Muscle layer of colon (tissue), 2 donors: ENCODE measurements around the gene NOTCH1.

Experiments used
- H3K27ac ChIP-seq: one replicate; pipeline ENCODE4 v1.7.0; 2013; ENCODE audit warnings: low read depth, mild to moderate bottlenecking, low read length, moderate library complexity
- H3K27me3 ChIP-seq, 2 donors: one replicate each; pipeline ENCODE4 v1.7.0; 2013; ENCODE audit warnings: low read length in 2 of 2, mild to moderate bottlenecking in 2 of 2; ENCODE audit not compliant: insufficient read depth in 2 of 2, control insufficient read depth in 1 of 2
- H3K36me3 ChIP-seq: one replicate; pipeline ENCODE4 v1.7.0; 2013; ENCODE audit warnings: mild to moderate bottlenecking, low read length; ENCODE audit not compliant: insufficient read depth
- H3K4me1 ChIP-seq: one replicate; pipeline ENCODE4 v1.7.0; 2013; ENCODE audit warnings: mild to moderate bottlenecking, low read length; ENCODE audit not compliant: insufficient read depth
- H3K4me3 ChIP-seq, 2 donors: one replicate each; pipeline ENCODE4 v1.7.0; 2013; ENCODE audit warnings: low read length in 2 of 2, low read depth in 1 of 2, mild to moderate bottlenecking in 1 of 2, moderate library complexity in 1 of 2
- H3K9ac ChIP-seq: one replicate; pipeline ENCODE4 v1.7.0; 2013; ENCODE audit warnings: low read length
- H3K9me3 ChIP-seq: one replicate; pipeline ENCODE4 v1.7.0; 2013; ENCODE audit warnings: mild to moderate bottlenecking, low read length
- donor health status: abdominal sarcoma.
- donor health status: Adenocarcinoma of cecum.

NOTCH1 gene

DNA sequence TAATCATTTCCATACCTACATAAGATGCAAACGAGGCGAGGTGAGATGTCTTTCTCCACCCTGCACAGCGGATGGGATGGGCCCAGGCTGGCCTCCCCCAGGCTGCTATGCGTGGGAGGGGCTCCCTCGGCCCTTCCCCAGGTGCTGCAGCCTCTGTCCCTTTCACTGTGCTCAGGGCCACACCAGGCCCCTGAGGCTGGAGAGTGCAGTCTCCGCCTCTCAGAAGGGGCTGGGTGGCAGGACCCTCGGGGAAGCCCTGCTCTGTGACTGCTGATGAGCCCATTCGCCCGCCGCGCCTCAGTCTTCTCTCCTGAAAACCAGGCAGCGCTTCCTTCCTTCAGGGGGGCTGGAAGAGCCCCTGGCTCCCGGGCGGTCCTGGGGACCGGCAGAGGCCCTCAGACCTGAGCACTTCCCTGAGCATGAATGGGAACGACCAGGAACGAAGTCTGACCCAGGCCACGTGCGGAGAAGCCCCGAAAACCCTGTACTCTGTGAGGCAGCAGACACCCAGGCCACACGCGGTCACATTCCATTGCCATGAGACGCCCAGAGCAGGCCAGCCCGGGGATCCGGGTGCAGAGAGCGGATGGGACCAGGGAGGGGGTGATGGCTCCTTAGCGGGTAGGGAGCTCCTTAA is 21.9 kb upstream of the NOTCH1 start:
- Histone ChIP-seq H3K27ac (peak overlapping the region; percentile 83), H3K27me3 (no peaks in the 10 kb centered on the region), H3K9me3 (no peaks in the 10 kb centered on the region), H3K36me3 (no peaks in the 10 kb centered on the region), H3K4me1 (peaks cover 63% of the 10 kb centered on the region), H3K9ac (peak overlapping the region; percentile 21), H3K4me3 (no peak overlapping the region)

DNA sequence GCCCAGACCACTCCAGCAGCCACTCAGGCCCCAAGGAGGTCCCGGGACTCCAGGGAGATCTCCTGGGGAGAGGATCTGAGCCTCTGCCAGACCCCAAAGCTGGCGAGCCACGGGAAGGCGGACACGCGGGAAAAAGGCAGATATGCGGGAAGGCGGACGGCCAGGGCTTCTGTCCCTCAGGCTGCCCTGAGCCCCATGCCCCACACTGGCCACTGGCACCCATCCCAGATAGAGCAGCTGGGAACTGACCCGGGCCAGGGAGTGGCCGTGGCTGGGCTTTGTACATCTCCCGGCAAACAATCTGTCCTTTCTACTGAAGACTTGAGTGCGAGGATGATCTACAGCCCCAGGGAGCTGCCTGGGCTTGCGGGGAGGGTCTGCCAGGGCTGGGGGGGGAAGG is 21.1 kb upstream of the NOTCH1 start:
- H3K27me3 ChIP-seq = no peaks in the 10 kb centered on the region
- peak overlapping the region; percentile 78 for H3K27ac ChIP-seq
- no peaks in the 10 kb centered on the region for H3K9me3 ChIP-seq
- peaks cover 58% of the 10 kb centered on the region for H3K4me1 ChIP-seq
- H3K36me3 ChIP-seq = no peaks in the 10 kb centered on the region
- no peak overlapping the region for H3K4me3 ChIP-seq
- no peak overlapping the region for H3K9ac ChIP-seq

- no peak overlapping the region for H3K4me3 ChIP-seq
- H3K36me3 ChIP-seq = no peaks in the 10 kb centered on the region
- H3K4me1 ChIP-seq = peaks cover 58% of the 10 kb centered on the region
- H3K9me3 ChIP-seq = no peaks in the 10 kb centered on the region
- no peak overlapping the region for H3K9ac ChIP-seq
- H3K27ac ChIP-seq = peak overlapping the region; percentile 78
- H3K27me3 ChIP-seq = no peaks in the 10 kb centered on the region
Measured at GRCh38 chr9:136566553-136566895, 20.7 kb upstream of the NOTCH1 start.

DNA sequence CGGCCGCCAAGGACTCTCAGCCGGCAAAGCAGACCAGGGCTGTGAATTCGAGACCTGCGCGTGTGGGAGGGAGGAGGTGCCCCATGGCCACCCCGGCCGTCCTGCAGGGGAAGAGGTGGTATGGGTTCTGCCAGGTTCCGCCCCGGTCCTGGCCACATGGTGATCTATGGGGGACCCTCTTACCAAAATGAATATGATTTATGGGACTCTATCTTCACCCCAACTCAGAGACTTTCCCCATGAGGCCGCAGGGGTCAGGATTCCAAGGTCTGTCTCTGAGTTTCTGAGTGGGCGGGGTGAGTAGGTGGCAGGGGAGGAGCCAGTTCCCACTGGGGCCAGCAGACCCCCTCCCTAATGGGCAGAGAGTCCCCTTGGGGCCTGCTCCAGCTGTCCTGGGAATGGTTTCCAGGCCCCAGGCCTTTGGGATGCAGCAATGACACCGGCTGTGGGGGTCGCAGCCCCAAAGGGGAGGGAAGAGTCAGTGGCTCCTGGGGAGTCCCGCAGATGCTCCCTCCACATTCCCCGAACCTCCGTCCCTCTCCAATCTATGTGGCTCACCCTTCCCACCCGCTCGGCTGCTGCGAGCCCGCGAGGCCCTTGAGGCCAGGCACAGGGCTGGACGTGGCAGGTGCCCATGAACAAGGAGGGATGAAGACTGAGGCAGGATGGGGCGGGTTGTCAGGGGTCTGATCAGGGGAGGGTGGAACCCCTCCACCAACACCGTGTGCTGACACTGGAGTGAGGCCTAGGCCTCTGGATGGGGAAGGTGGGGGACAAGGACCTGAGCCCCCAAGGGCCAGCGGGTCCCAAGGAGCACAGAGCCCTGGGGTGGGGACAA is 20.1 kb upstream of the NOTCH1 start:
- Histone ChIP-seq H3K4me1 (peaks cover 58% of the 10 kb centered on the region), H3K27me3 (no peaks in the 10 kb centered on the region), H3K27ac (peak overlapping the region; percentile 78), H3K9ac (no peak overlapping the region), H3K4me3 (no peak overlapping the region), H3K9me3 (no peaks in the 10 kb centered on the region), H3K36me3 (no peaks in the 10 kb centered on the region)

DNA sequence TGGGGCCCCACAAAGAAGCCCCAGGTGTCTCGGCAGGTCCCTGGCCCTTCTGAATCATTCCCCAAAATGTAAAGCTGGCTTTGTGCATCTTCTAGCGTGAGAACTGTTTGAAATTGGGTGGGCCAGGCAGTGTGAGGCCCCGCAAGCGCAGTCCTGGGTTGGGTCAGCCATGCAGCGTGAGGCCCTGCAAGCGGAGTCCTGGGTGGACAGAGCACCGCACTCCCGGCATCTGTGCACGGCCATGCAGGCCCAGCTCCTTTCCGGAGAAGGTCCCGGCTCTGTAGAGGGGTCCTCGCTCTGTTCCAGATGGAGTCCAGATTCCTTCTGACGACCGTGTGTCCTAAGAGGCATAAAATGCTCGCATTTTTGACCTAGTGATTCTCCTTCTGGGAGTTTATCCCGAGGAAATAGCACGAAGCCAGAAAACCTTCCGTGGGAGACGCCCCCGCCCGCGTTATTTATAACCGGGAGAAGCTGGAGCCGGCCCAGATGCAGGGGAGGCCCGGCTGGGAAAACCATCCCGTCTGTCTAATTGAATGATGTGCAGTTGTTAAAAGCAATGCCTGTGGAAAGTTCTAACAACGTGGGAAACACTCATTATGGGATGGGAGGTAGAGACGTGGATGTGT is 19.4 kb upstream of the NOTCH1 start:
- Histone ChIP-seq H3K4me1 (peaks cover 58% of the 10 kb centered on the region), H3K9ac (no peak overlapping the region)

DNA sequence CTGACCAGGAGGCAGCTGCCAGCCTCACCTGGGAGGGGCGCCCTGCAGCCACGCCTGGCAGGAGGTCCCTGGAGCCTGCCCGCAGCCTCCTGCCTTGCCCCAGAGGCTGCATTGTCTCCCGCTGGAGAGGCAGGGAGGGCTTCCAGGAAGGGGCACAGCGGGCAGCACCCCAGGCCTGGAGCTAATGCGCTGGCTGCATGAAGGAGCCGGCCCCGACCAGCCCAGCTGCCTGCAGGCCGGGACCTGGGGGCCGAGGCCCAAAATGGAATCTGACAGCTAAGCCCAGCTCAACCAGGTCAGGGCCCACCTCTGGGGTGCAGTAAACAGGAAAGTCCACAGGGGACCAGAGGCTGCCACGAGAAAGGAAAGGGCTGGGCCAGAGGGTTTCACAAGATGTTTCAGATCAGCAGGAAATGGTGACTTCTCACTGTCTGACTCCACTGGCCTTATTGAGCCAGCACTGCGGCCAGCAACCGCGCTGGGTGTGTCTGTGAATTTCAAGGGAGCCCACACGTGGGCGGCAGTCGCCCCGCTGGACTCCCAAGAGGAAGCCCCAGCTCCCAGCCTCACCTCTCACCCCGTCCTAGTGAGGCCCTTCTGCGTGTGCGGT is 18.6 kb upstream of the NOTCH1 start:
- Histone ChIP-seq H3K36me3 (no peaks in the 10 kb centered on the region), H3K4me3 (no peak overlapping the region), H3K9me3 (no peaks in the 10 kb centered on the region), H3K27me3 (no peaks in the 10 kb centered on the region), H3K27ac (peak overlapping the region; percentile 78), H3K4me1 (peaks cover 57% of the 10 kb centered on the region), H3K9ac (no peak overlapping the region)

More for the DNA sequence above, 19.4 kb upstream of the NOTCH1 start:
- no peaks in the 10 kb centered on the region for H3K36me3 ChIP-seq
- no peak overlapping the region for H3K4me3 ChIP-seq
- H3K27me3 ChIP-seq = no peaks in the 10 kb centered on the region
- H3K27ac ChIP-seq = peak overlapping the region; percentile 78
- no peaks in the 10 kb centered on the region for H3K9me3 ChIP-seq

- no peak overlapping the region for H3K9ac ChIP-seq
- H3K27me3 ChIP-seq = no peaks in the 10 kb centered on the region
- H3K9me3 ChIP-seq = no peaks in the 10 kb centered on the region
- H3K27ac ChIP-seq = peak overlapping the region; percentile 78
- H3K4me1 ChIP-seq = peaks cover 50% of the 10 kb centered on the region
- H3K36me3 ChIP-seq = no peaks in the 10 kb centered on the region
- no peak overlapping the region for H3K4me3 ChIP-seq
Measured at GRCh38 chr9:136563646-136564325, 17.9 kb upstream of the NOTCH1 start.

- Histone ChIP-seq H3K9ac (no peak overlapping the region), H3K9me3 (no peaks in the 10 kb centered on the region), H3K27me3 (no peaks in the 10 kb centered on the region), H3K36me3 (no peaks in the 10 kb centered on the region), H3K4me1 (peaks cover 41% of the 10 kb centered on the region), H3K4me3 (no peak overlapping the region), H3K27ac (peak overlapping the region; percentile 23)
Measured at GRCh38 chr9:136562746-136563495, 17.1 kb upstream of the NOTCH1 start.

DNA sequence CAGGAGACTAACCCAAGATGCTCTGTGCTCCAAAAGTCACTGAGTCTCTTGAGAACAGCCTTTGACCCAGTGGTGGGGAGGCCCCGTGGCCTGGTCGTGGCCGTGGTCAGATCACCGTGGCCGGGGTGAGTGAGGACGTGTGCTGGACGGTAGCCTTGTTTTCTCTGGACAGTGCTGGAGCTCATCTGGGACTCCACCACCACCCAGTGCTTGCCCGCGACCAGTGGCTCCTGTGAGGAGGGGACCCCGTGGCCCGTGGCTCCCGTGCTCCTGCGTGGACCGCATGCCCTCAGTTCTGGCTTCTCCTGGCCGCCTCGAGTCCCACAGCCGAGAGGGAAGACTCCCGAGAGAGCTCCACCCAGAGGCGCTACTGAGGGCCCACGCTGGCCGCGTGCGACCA is 15.9 kb upstream of the NOTCH1 start:
- Histone ChIP-seq H3K4me1 (peaks cover 34% of the 10 kb centered on the region), H3K4me3 (no peak overlapping the region), H3K9me3 (no peaks in the 10 kb centered on the region), H3K27me3 (no peaks in the 10 kb centered on the region), H3K9ac (no peak overlapping the region), H3K36me3 (no peaks in the 10 kb centered on the region), H3K27ac (no peak overlapping the region)

DNA sequence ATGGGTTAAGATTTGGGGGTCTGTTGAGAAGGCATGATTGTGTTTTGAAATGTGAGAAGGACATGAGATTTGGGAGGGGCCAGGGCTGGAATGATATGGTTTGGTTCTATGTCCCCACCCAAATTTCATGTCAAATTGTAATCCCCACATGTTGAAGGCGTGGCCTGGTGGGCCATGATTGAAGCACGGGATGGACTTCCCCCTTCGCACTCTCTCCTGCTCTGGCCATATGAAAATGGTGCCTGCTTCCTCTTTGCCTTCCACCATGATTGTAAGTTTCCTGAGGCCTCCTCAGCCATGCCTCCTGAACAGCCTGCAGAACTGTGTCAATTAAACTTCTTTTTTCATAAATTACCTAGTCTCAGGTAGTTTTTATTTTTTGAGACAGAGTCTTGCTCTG is 14.7 kb upstream of the NOTCH1 start:
- no peak overlapping the region for H3K27ac ChIP-seq
- no peaks in the 10 kb centered on the region for H3K27me3 ChIP-seq

More for the DNA sequence above, 14.7 kb upstream of the NOTCH1 start:
- Histone ChIP-seq H3K9me3 (no peaks in the 10 kb centered on the region), H3K9ac (no peak overlapping the region), H3K36me3 (no peaks in the 10 kb centered on the region), H3K4me1 (peaks cover 22% of the 10 kb centered on the region), H3K4me3 (no peak overlapping the region)
